ENCODE measurements around the gene FANCG. TPM values are rescaled to one million over a fixed set of nuclear protein-coding genes. Genes with fewer than 3 reads are reported as not detected.

Gene FANCG
- total RNA-seq, 2 donors from 2014 or later, result 94.7 to 112 TPM

GRCh38 chr9:35108946-35109575 is 29.3 kb upstream of the FANCG start:
- Histone ChIP-seq H3K9ac (ENCODE audit: extremely low read depth, low read length, poor library complexity, severe bottlenecking) (no peak overlapping the region), H3K9me3 (ENCODE audit: control insufficient read depth, low read length) (no peaks in the 10 kb centered on the region), H3K27me3 (ENCODE audit: control insufficient read depth, insufficient read depth, low read length, poor library complexity, severe bottlenecking) (no peaks in the 10 kb centered on the region), H3K27ac (ENCODE audit: low read depth, low read length) (no peak overlapping the region), H3K36me3 (ENCODE audit: control insufficient read depth, insufficient read depth, low read length) (peaks cover 40% of the 10 kb centered on the region), H3K4me1 (ENCODE audit: control insufficient read depth, insufficient read depth, low read length) (peaks cover 14% of the 10 kb centered on the region), H3K4me3 (ENCODE audit: low read length) (no peak overlapping the region)
- Mint-ChIP-seq H3K36me3 (ENCODE audit: low read depth) (peaks cover 31% of the 10 kb centered on the region), H3K27me3 (ENCODE audit: insufficient read depth) (no peaks in the 10 kb centered on the region), H3K27ac (no peak overlapping the region), H3K4me3 (no peak overlapping the region), H3K9me3 (no peaks in the 10 kb centered on the region), H3K4me1 (peaks cover 31% of the 10 kb centered on the region)
- WGBS, 2 experiments (ENCODE audit: insufficient coverage in 1 of 2, insufficient read length in 1 of 2), result 79 to 90% methylated on average over 2 to 7 of the region's 8 CpGs
- TF ChIP-seq CTCF (conservative IDR thresholded peaks at IDR 0.05), result no peak
- peak; percentile 29 for DNase-seq

- Mint-ChIP-seq H3K4me3 (no peak overlapping the region), H3K27me3 (ENCODE audit: insufficient read depth) (no peaks in the 10 kb centered on the region), H3K27ac (no peak overlapping the region), H3K4me1 (peaks cover 30% of the 10 kb centered on the region), H3K36me3 (ENCODE audit: low read depth) (peaks cover 27% of the 10 kb centered on the region), H3K9me3 (no peaks in the 10 kb centered on the region)
- no peak for DNase-seq
- Histone ChIP-seq H3K4me1 (ENCODE audit: control insufficient read depth, insufficient read depth, low read length) (peaks cover 18% of the 10 kb centered on the region), H3K27ac (ENCODE audit: low read depth, low read length) (no peak overlapping the region), H3K9ac (ENCODE audit: extremely low read depth, low read length, poor library complexity, severe bottlenecking) (no peak overlapping the region), H3K36me3 (ENCODE audit: control insufficient read depth, insufficient read depth, low read length) (peaks cover 40% of the 10 kb centered on the region), H3K9me3 (ENCODE audit: control insufficient read depth, low read length) (no peaks in the 10 kb centered on the region), H3K4me3 (ENCODE audit: low read length) (no peak overlapping the region), H3K27me3 (ENCODE audit: control insufficient read depth, insufficient read depth, low read length, poor library complexity, severe bottlenecking) (no peaks in the 10 kb centered on the region)
- 93% methylated on average over 3 to 6 of the region's 6 CpGs for WGBS, 2 experiments (ENCODE audit: insufficient coverage in 1 of 2, insufficient read length in 1 of 2)
- no peak for TF ChIP-seq CTCF (conservative IDR thresholded peaks at IDR 0.05)
Observed at GRCh38 chr9:35108461-35108860, 28.7 kb upstream of the FANCG start.

- 87 to 91% methylated on average over 11 to 18 of the region's 18 CpGs for WGBS, 2 experiments (ENCODE audit: insufficient coverage in 1 of 2, insufficient read length in 1 of 2)
- H3K4me3 Mint-ChIP-seq, result no peak overlapping the region
Observed at GRCh38 chr9:35107297-35108290, 27.9 kb upstream of the FANCG start.

More at GRCh38 chr9:35107297-35108290, 27.9 kb upstream of the FANCG start:
- H3K9ac ChIP-seq (ENCODE audit: extremely low read depth, low read length, poor library complexity, severe bottlenecking), result no peak overlapping the region
- no peak overlapping the region for H3K27ac ChIP-seq (ENCODE audit: low read depth, low read length)
- no peaks in the 10 kb centered on the region for H3K9me3 ChIP-seq (ENCODE audit: control insufficient read depth, low read length)
- Mint-ChIP-seq H3K4me1 (peaks cover 30% of the 10 kb centered on the region), H3K27ac (no peak overlapping the region), H3K9me3 (no peaks in the 10 kb centered on the region), H3K27me3 (ENCODE audit: insufficient read depth) (no peaks in the 10 kb centered on the region), H3K36me3 (ENCODE audit: low read depth) (peaks cover 27% of the 10 kb centered on the region)
- H3K27me3 ChIP-seq (ENCODE audit: control insufficient read depth, insufficient read depth, low read length, poor library complexity, severe bottlenecking), result no peaks in the 10 kb centered on the region
- peaks cover 40% of the 10 kb centered on the region for H3K36me3 ChIP-seq (ENCODE audit: control insufficient read depth, insufficient read depth, low read length)
- TF ChIP-seq CTCF (conservative IDR thresholded peaks at IDR 0.05), result no peak
- peak; percentile 23 for DNase-seq
- H3K4me1 ChIP-seq (ENCODE audit: control insufficient read depth, insufficient read depth, low read length), result peaks cover 16% of the 10 kb centered on the region
- H3K4me3 ChIP-seq (ENCODE audit: low read length), result no peak overlapping the region

Data from endodermal cell (in vitro differentiated cells).